ENCODE measurements around the gene PARD3.

Gene PARD3

GRCh38 chr10:34514290-34514689, 300.8 kb downstream of the PARD3 start:
- no peak for TF ChIP-seq SIN3A (IDR thresholded peaks at IDR 0.05; ENCODE audit: borderline replicate concordance, insufficient read depth, low read length)
- no peak for TF ChIP-seq POLR2AphosphoS5 (IDR thresholded peaks at IDR 0.05; ENCODE audit: low read depth, low read length)
- TF ChIP-seq TAF1 (IDR thresholded peaks at IDR 0.05; ENCODE audit: borderline replicate concordance, insufficient read depth, low read length): no peak
- no peak for TF ChIP-seq FOXP2 (optimal IDR thresholded peaks at IDR 0.05; ENCODE audit: borderline replicate concordance, extremely low read depth, extremely low read length, insufficient read depth)
- no peak for TF ChIP-seq REST (IDR thresholded peaks at IDR 0.05; ENCODE audit: insufficient read depth in 1 of 2, low read depth in 2 of 2, low read length in 2 of 2)

- TF ChIP-seq POLR2AphosphoS5 (IDR thresholded peaks at IDR 0.05; ENCODE audit: low read depth, low read length): no peak
- no peak for TF ChIP-seq SIN3A (IDR thresholded peaks at IDR 0.05; ENCODE audit: borderline replicate concordance, insufficient read depth, low read length)
- TF ChIP-seq REST (IDR thresholded peaks at IDR 0.05; ENCODE audit: insufficient read depth in 1 of 2, low read depth in 2 of 2, low read length in 2 of 2): no peak
- TF ChIP-seq FOXP2 (optimal IDR thresholded peaks at IDR 0.05; ENCODE audit: borderline replicate concordance, extremely low read depth, extremely low read length, insufficient read depth): no peak
- no peak for TF ChIP-seq TAF1 (IDR thresholded peaks at IDR 0.05; ENCODE audit: borderline replicate concordance, insufficient read depth, low read length)
Measured at GRCh38 chr10:34513636-34514035, 301.5 kb downstream of the PARD3 start.

GRCh38 chr10:34507217-34507616, 307.9 kb downstream of the PARD3 start:
- no peak for TF ChIP-seq REST (IDR thresholded peaks at IDR 0.05; ENCODE audit: insufficient read depth in 1 of 2, low read depth in 2 of 2, low read length in 2 of 2)
- no peak for TF ChIP-seq POLR2AphosphoS5 (IDR thresholded peaks at IDR 0.05; ENCODE audit: low read depth, low read length)
- TF ChIP-seq FOXP2 (optimal IDR thresholded peaks at IDR 0.05; ENCODE audit: borderline replicate concordance, extremely low read depth, extremely low read length, insufficient read depth): no peak
- no peak for TF ChIP-seq SIN3A (IDR thresholded peaks at IDR 0.05; ENCODE audit: borderline replicate concordance, insufficient read depth, low read length)
- no peak for TF ChIP-seq TAF1 (IDR thresholded peaks at IDR 0.05; ENCODE audit: borderline replicate concordance, insufficient read depth, low read length)

DNA sequence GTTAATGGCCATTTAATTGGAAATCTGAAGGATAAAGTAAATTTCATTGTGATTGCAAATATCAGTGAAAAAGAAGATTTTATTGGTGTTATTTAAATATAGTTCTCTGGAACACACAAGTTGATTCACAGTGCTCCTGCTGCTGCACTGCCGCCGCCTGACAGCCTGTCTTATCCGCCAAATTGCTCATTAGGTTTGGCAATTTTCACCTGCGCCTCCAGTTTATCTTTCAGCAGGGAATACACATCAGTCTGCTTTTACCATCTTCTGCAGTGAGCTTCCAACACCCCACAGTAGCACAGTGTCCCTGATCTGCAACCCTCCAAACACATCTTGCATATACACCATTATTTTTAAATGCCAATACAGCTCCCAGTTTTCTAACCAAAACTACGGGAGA, 308.3 kb downstream of the PARD3 start:
- TF ChIP-seq POLR2AphosphoS5 (IDR thresholded peaks at IDR 0.05; ENCODE audit: low read depth, low read length) (no peak), SIN3A (IDR thresholded peaks at IDR 0.05; ENCODE audit: borderline replicate concordance, insufficient read depth, low read length) (no peak), FOXP2 (optimal IDR thresholded peaks at IDR 0.05; ENCODE audit: borderline replicate concordance, extremely low read depth, extremely low read length, insufficient read depth) (no peak), TAF1 (IDR thresholded peaks at IDR 0.05; ENCODE audit: borderline replicate concordance, insufficient read depth, low read length) (no peak), REST (IDR thresholded peaks at IDR 0.05; ENCODE audit: insufficient read depth in 1 of 2, low read depth in 2 of 2, low read length in 2 of 2) (no peak)

- no peak for TF ChIP-seq FOXP2 (optimal IDR thresholded peaks at IDR 0.05; ENCODE audit: borderline replicate concordance, extremely low read depth, extremely low read length, insufficient read depth)
Measured at GRCh38 chr10:34505338-34505737, 309.8 kb downstream of the PARD3 start.
